ENCODE results near the gene WDR45B.

Gene WDR45B

DNA sequence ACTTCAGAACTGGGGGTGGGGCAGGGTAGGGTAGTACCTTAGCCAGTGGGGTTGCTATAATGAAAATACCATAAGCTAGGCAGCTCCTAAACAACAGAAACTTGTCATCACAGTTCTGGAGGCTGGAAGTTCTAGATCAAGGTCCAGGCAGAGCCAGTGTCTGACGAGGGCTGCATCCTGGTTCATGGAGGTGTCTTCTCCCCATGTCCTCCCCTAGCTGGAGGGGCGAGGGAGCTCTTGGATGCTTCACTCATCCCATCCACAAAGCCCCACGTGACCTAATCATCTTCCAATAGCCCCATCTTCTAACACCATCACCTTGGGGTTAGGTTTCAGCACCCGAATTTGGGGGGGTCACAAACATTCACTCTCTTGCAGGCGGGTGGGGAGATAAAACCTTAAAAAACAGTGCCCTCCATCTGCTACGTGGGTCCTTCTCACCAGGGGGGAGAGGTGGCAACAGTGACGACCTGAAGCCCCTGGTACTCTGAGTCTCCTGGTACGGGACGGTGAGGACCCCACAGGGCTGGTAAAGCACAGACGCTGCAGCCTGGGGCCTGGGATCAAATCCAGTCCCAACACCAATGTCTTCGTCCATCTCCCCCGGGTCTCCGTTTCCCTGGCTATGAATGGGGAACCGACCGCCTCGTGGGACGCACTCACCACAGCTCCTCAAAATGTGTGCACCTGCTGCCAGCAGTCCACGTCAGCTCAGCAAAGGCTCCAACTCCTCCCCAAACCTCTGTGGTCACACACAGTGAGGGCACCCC lies 27.4 kb upstream of the WDR45B start:
- FAIRE-seq, result no peak

- FAIRE-seq, result no peak
These were observed 26.6 kb upstream of the WDR45B start for GRCh38 chr17:82674656-82675475.

DNA sequence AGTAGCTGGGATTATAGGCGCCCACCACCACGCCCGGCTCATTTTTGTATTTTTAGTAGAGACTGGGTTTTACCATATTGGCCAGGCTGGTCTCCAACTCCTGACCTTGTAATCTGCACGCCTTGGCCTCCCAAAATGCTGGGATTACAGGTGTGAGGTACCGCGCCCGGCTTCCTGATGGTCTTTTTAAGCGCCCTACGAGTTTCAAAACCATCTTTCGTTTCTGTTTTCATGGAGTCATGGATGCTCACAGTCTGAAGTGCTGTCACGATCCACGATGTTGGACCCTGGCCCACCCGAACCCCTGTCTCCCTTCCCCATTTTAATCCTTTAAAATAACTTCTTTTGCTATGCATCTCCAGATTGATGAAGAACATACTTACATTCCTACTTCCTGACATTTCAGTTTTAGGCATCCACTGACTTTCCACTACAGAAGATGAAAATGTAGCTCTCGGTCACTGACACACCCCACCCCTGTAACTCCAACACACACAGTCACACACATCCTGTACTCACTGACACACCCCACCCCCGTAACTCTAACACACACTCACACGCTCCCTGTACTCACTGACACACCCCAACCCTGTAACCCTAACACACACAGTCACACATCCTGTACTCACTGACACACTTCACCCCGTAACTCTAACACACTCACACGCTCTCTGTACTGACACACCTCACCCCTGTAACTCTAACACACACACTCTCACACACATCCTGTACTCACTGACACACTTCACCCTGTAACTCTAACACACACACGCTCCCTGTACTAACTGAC lies 22.6 kb upstream of the WDR45B start:
- no peak for FAIRE-seq

- FAIRE-seq, result no peak
These were observed 20.4 kb upstream of the WDR45B start for GRCh38 chr17:82668631-82669099.

- no peak for FAIRE-seq
These were observed 19.9 kb upstream of the WDR45B start for GRCh38 chr17:82668024-82668630.

- FAIRE-seq, result no peak
These were observed 19.4 kb upstream of the WDR45B start for GRCh38 chr17:82667668-82668000.

DNA sequence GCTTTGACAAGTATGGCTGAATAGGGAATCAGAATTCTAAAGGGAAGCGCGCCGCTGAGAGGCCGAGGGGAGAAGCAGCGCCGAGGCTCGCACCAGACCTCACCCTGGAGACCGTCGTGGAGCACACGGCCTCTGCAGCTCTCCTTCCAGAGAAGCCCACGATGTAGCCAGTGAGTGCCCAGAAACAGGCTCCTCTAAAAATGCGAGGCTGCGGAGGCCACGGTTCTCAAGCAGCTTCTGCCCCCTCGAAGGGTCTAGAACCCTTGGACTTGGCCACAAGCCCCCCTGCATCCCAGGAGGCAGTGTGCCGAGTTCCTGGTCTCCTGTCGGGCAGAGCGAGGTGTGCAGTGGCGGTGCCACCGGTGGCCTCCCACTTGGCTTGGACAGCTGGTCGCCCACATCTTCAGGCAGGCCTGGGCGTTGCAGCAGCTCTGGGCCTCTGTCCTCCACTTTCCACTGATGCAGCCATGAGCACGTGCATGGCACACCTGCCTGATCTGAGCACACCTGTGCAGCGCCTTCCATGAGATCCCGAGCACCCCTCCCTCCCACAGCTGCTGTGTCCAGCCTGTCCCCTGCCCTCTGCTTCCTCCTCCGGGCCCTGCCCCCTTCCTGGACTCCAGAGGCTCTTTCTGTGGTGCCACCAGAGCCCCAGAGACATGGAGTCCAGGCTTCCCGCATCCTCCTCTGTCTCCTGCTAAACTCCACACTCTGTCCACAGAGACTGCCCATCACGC lies 18.9 kb upstream of the WDR45B start:
- no peak for FAIRE-seq

GRCh38 chr17:82665891-82666290 lies 17.6 kb upstream of the WDR45B start:
- no peak for FAIRE-seq

DNA sequence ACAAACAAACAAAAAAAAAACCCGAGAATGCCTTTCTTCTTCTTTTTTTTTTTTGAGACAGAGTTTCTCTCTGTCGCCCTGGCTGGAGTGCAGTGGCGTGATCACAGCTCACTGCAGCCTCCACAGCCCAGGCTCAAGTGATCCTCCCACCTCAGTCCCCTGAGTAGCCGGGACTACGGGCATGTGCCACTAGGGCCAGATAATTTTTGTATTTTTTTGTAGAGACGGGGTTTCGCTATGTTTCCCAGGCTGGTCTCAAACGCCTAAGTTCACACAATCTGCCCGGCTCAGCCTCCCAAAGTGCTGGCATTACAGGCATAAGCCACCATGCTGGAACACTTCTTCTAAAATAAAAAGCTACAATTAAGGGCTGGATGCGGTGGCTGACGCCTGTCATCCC lies 17.0 kb upstream of the WDR45B start:
- no peak for FAIRE-seq

GRCh38 chr17:82664701-82665182 lies 16.5 kb upstream of the WDR45B start:
- no peak for FAIRE-seq

GRCh38 chr17:82664276-82664575 lies 16.0 kb upstream of the WDR45B start:
- FAIRE-seq, result no peak

GRCh38 chr17:82663381-82664275 lies 15.4 kb upstream of the WDR45B start:
- no peak for FAIRE-seq

DNA sequence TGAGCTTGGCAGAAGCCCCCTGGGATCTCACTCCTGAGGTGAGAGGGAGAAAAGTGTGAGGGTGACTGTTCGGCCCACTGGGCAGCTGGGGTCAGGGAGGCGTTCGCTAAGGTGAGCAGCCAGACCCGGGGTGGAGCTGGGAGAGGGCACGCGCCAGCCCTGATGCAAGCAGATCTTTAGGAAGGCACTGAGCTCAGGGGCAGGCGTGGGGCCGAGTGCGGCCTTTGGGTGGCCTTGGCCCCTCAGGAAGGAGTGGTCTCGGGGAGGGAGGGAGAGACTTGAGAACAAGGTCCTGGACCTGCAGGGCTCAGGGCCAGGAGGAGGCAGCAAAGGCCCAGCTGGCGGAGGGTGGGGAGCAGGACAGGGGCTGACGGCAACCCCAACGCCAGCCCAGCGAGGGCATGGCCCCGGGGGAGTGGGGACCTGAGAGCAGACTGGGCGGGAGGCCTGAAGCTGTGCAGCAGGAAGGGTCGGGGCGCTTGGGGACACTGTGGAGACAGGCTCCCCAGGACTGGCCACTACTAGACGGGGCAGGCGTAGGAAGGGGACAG lies 14.5 kb upstream of the WDR45B start:
- no peak for FAIRE-seq

GRCh38 chr17:82661717-82662683 lies 13.8 kb upstream of the WDR45B start:
- no peak for FAIRE-seq

GRCh38 chr17:82659886-82660285 lies 11.6 kb upstream of the WDR45B start:
- FAIRE-seq, result no peak

DNA sequence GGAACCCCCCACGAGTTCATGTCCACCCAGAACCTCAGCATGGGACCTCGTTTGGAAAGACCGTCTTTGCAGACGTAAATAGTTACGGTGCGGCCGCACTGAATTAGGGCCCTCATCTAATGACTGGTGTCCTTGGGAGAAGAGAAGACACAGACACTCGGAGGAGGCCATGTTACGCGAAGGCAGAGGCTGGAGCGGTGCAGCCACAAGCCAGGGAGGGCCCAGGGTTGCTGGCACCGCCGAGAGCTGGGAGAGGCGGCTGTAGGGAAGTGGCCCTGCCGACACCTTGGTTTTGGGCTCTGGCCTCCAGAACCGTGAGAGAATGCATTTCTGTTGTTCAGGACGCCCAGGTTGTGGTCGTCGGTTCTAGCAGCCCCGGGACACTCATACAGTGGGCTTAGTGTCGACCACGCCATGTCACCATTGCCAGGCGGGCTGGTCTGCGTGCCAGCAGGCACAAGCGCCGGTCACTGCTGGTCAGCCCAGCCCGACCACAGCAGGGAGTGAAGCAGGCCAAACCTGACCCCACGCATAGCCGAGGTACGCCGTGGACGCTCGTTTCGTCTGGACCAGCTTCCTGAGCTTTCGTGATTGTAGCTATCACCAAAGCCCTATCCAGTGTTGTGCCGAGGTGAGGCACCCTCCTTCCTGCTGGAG lies 10.7 kb upstream of the WDR45B start:
- no peak for FAIRE-seq

DNA sequence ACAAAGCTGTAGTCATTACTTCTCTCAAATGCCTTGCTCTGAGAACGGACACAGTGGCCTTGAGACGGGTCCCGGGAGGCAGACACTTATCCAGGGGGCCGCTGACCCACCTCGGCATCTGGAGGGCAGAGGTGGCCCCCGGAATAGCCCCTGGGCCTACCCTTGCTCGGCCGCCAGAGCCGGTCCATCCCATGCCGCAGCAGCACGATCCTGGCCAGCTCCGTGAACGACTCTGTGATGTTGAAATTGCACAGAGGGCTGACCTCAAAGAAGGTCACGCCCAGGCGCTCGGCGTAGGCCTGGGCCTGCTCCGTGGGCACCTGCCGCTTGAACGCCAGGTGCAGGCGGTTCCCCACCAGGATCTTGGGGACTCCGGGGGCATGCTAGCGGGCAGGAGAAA lies 10.1 kb upstream of the WDR45B start:
- no peak for FAIRE-seq

DNA sequence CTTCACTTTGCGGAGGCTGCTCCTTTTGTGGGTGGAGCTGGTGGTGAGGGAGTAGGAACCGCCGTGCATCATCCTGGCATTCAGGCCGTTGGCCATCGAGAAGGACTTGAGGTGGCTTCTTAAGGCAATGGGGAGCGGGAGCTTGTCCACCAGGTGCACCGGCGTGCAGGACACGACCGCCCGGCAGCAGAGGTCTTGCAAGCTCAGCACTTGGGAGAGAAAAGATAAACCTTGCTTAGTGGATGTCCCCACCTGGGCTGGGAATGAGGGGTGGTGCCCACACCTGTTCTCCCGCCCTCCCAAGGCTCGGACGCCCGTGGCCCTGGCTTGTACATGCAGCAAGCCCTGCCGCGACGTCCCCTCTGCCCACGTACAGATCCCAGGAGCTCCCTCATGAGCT lies 9.7 kb upstream of the WDR45B start:
- no peak for FAIRE-seq

DNA sequence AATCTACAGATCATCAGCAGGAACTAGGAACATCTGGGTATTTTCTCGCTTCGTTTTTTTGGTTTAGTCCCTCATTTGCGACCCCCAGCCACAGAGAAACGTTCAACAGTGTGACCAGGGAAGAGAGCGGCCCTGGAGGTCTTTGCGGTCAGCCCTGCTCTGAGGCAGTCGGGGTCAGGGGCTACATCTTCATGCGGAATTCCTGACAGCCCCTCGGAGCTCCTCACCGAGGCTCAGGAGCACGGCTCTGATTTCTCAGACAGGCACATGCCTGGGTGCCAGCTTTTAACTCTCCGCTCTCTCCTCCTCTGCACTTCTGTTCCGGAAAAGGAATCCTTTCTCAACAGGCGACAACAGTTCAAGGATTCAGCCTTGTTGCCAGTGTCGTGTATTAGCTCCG lies 8.0 kb upstream of the WDR45B start:
- FAIRE-seq, result no peak
